MM.1S (cell line): ENCODE data around the gene JAM2.

Experiments used
- DNase-seq: peaks from one replicate; pipeline ENCODE4 v3.0.0-alpha.2; 2015
- H2AFZ ChIP-seq: fragments of 300-600 bp; sonication (generic); 2 replicates; pipeline ENCODE4 v1.6.0; 2016; ENCODE audit warnings: antibody characterized with exemption, low read length
- H3F3A ChIP-seq: fragments of 300-600 bp; sonication (generic); 2 replicates; pipeline ENCODE4 v1.6.1; 2016; ENCODE audit warnings: mild to moderate bottlenecking, antibody characterized with exemption, low read length, moderate library complexity, mixed read lengths; ENCODE audit not compliant: insufficient read depth
- H3K27ac ChIP-seq: fragments of 300-600 bp; sonication (generic); 2 replicates; pipeline ENCODE4 v1.5.1; 2016; ENCODE audit warnings: mild to moderate bottlenecking, low read length
- H3K27me3 ChIP-seq: fragments of 300-600 bp; sonication (generic); replicated peaks from 2 replicates; pipeline ENCODE4 v1.6.0; 2016; ENCODE audit warnings: low read length; ENCODE audit not compliant: insufficient read depth
- H3K36me3 ChIP-seq: fragments of 300-600 bp; sonication (generic); replicated peaks from 2 replicates; pipeline ENCODE4 v1.6.1; 2016; ENCODE audit warnings: mild to moderate bottlenecking, low read length, mixed read lengths; ENCODE audit not compliant: insufficient read depth
- H3K4me1 ChIP-seq: fragments of 300-600 bp; sonication (generic); 2 replicates; pipeline ENCODE4 v1.6.1; 2016; ENCODE audit warnings: low read length, mixed read lengths
- H3K4me2 ChIP-seq: fragments of 300-600 bp; sonication (generic); 2 replicates; pipeline ENCODE4 v1.6.0; 2016; ENCODE audit warnings: low read depth, low read length
- H3K4me3 ChIP-seq: fragments of 300-600 bp; sonication (generic); 2 replicates; pipeline ENCODE4 v1.5.1; 2016; ENCODE audit warnings: low read length, mixed read lengths
- H3K79me2 ChIP-seq: fragments of 300-600 bp; sonication (generic); 2 replicates; pipeline ENCODE4 v1.6.1; 2016; ENCODE audit warnings: mixed run types, low read length, mixed read lengths
- H3K9ac ChIP-seq: fragments of 300-600 bp; sonication (generic); 2 replicates; pipeline ENCODE4 v1.6.1; 2016; ENCODE audit warnings: low read length, mixed read lengths
- H3K9me2 ChIP-seq: fragments of 300-600 bp; sonication (generic); replicated peaks from 2 replicates; pipeline ENCODE4 v1.6.1; 2016; ENCODE audit warnings: mild to moderate bottlenecking, low read length, mixed read lengths; ENCODE audit not compliant: insufficient read depth
- H3K9me3 ChIP-seq: fragments of 300-600 bp; sonication (generic); replicated peaks from 2 replicates; pipeline ENCODE4 v1.6.1; 2016; ENCODE audit warnings: mild to moderate bottlenecking, low read length, mixed read lengths; ENCODE audit not compliant: insufficient read depth
- H4K20me1 ChIP-seq: fragments of 300-600 bp; sonication (generic); 2 replicates; pipeline ENCODE4 v1.6.1; 2016; ENCODE audit warnings: mild to moderate bottlenecking, low read length, moderate library complexity, mixed read lengths; ENCODE audit not compliant: insufficient read depth
- CTCF ChIP-seq: fragments of 300-600 bp; sonication (generic); IDR thresholded peaks from 2 replicates; pipeline ENCODE4 v1.5.1; 2016; ENCODE audit warnings: antibody characterized with exemption, low read length, mixed read lengths
- EZH2 ChIP-seq: fragments of 300-600 bp; sonication (generic); optimal IDR thresholded peaks from 2 replicates; pipeline ENCODE3; 2017; ENCODE audit warnings: low read depth, mild to moderate bottlenecking, antibody characterized with exemption, low read length, mixed read lengths
- EZH2phosphoT487 ChIP-seq: fragments of 300-600 bp; sonication (generic); IDR thresholded peaks from 2 replicates; pipeline ENCODE4 v1.6.1; 2018; ENCODE audit warnings: antibody characterized with exemption, low read length

The JAM2 gene

GRCh38 chr21:25760677-25761076 lies 121.6 kb downstream of the JAM2 start:
- H3K9ac ChIP-seq, result no peak overlapping the region
- peaks cover 4% of the 10 kb centered on the region; the same call in 1 of the 2 replicates for H3K79me2 ChIP-seq
- H2AFZ ChIP-seq, result no peak overlapping the region
- no peaks in the 10 kb centered on the region for H3K9me2 ChIP-seq
- H3K4me2 ChIP-seq, result no peak overlapping the region
- H3K27me3 ChIP-seq, result no peaks in the 10 kb centered on the region
- H4K20me1 ChIP-seq, result no peaks in the 10 kb centered on the region
- H3K4me3 ChIP-seq, result no peak overlapping the region
- H3K36me3 ChIP-seq, result 0 out of 2 replicates have a peak, but pooled peaks cover 4% of the 10 kb centered on the region
- TF ChIP-seq CTCF (no peak), EZH2phosphoT487 (no peak), EZH2 (no peak)
- H3K4me1 ChIP-seq, result peaks cover 9% of the 10 kb centered on the region
- H3K27ac ChIP-seq, result no peak overlapping the region
- H3F3A ChIP-seq, result peaks cover 9% of the 10 kb centered on the region; the same call in 1 of the 2 replicates
- no peaks in the 10 kb centered on the region for H3K9me3 ChIP-seq
- no peak for DNase-seq

GRCh38 chr21:25764065-25764464 lies 125.0 kb downstream of the JAM2 start:
- no peaks in the 10 kb centered on the region for H3K9me2 ChIP-seq
- H3K79me2 ChIP-seq, result no peaks in the 10 kb centered on the region
- no peaks in the 10 kb centered on the region for H3K9me3 ChIP-seq
- DNase-seq, result no peak
- TF ChIP-seq CTCF (no peak), EZH2 (no peak), EZH2phosphoT487 (no peak)
- H2AFZ ChIP-seq, result no peak overlapping the region
- H3K36me3 ChIP-seq, result 0 out of 2 replicates have a peak, but pooled peaks cover 3% of the 10 kb centered on the region
- H4K20me1 ChIP-seq, result no peaks in the 10 kb centered on the region; the same call in 1 of the 2 replicates
- H3F3A ChIP-seq, result no peaks in the 10 kb centered on the region
- H3K4me1 ChIP-seq, result no peaks in the 10 kb centered on the region
- H3K9ac ChIP-seq, result no peak overlapping the region
- H3K27ac ChIP-seq, result no peak overlapping the region
- H3K4me3 ChIP-seq, result no peak overlapping the region
- no peaks in the 10 kb centered on the region for H3K27me3 ChIP-seq
- H3K4me2 ChIP-seq, result no peak overlapping the region
